PC-9 (cell line): ENCODE results near the gene SLC27A2.

Experiments
- CTCF ChIP-seq: fragments of 200-600 bp; sonication (generic); conservative IDR thresholded peaks from 2 replicates; pipeline ENCODE4 v1.6.1; 2017; ENCODE audit warnings: mixed run types, antibody characterized with exemption, mild to moderate bottlenecking, moderate library complexity
- EZH2 ChIP-seq: fragments of 200-600 bp; sonication (generic); IDR thresholded peaks from 2 replicates; pipeline ENCODE4 v1.8.0; 2017; ENCODE audit warnings: antibody characterized with exemption, low read depth

GRCh38 chr15:50192164-50192563 is 10.2 kb downstream of the SLC27A2 start:
- TF ChIP-seq CTCF (no peak), EZH2 (no peak)
